Measurements from ENCODE around the gene TMEM126A. TPM values are rescaled to one million over a fixed set of nuclear protein-coding genes. Genes with fewer than 3 reads are reported as not detected.

The TMEM126A gene
- total and polyA plus RNA-seq, 8 donors = 5.8 to 63.6 (median 37.5) TPM; not detected in 1

GRCh38 chr11:85672105-85672902 lies 24.5 kb downstream of the TMEM126A start:
- no peak for TF ChIP-seq POLR2A (IDR thresholded peaks at IDR 0.05)
- no peak for TF ChIP-seq CTCF (IDR thresholded peaks at IDR 0.05)
- TF ChIP-seq POLR2AphosphoS5 (IDR thresholded peaks at IDR 0.05) = no peak
- no peak for TF ChIP-seq EP300 (IDR thresholded peaks at IDR 0.05)
- Histone ChIP-seq H3K27ac (no peak overlapping the region), H3K4me1 (peaks cover 0 to under 1% (median 0%) of the 10 kb centered on the region in 4 donors), H3K36me3 (no peaks in the 10 kb centered on the region), H3K27me3 (no peaks in the 10 kb centered on the region), H3K9me3 (peaks cover 0 to 5% (median 0%) of the 10 kb centered on the region in 4 donors), H3K4me3 (no peak overlapping the region)
- DNase-seq = no peak
- 90 to 94% (median 93%) methylated on average over 8 of the region's 8 CpGs for WGBS, 5 donors
- intact Hi-C loops (cut with DNase I; ENCODE audit: low total_unique reads) = no loop called here

GRCh38 chr11:85673393-85673792 lies 25.6 kb downstream of the TMEM126A start:
- Histone ChIP-seq H3K4me3 (no peak overlapping the region), H3K9me3 (peaks cover 0 to 5% (median 0%) of the 10 kb centered on the region in 4 donors), H3K27ac (no peak overlapping the region), H3K27me3 (no peaks in the 10 kb centered on the region), H3K36me3 (no peaks in the 10 kb centered on the region), H3K4me1 (no peaks in the 10 kb centered on the region)
- WGBS, 5 donors = 86 to 94% (median 88%) methylated on average over 3 of the region's 3 CpGs
- intact Hi-C loops (cut with DNase I; ENCODE audit: low total_unique reads) = no loop called here
- DNase-seq = no peak
- no peak for TF ChIP-seq EP300 (IDR thresholded peaks at IDR 0.05)
- TF ChIP-seq CTCF (IDR thresholded peaks at IDR 0.05) = no peak
- no peak for TF ChIP-seq POLR2AphosphoS5 (IDR thresholded peaks at IDR 0.05)
- TF ChIP-seq POLR2A (IDR thresholded peaks at IDR 0.05) = no peak

DNA sequence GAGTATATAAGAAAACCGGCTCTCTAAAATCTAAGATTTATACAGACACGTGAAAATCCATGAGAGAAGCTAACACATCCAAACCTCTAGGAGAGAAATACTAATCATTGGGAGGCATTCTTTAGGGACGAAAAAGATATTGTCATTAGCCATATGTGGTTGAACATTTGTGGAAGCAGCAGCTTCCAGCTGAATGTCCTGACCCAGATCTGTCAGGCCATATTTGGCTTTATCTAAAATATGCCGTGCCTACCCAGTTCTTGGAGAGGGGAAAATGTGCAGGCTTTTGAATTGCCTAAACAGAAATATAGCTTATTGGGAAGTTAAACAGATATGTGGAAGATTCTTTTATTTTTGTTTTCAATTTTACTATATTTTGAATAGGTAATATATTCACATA lies 31.8 kb downstream of the TMEM126A start:
- TF ChIP-seq EP300 (IDR thresholded peaks at IDR 0.05) (no peak), POLR2A (IDR thresholded peaks at IDR 0.05) (no peak), CTCF (IDR thresholded peaks at IDR 0.05) (no peak), POLR2AphosphoS5 (IDR thresholded peaks at IDR 0.05) (no peak)

DNA sequence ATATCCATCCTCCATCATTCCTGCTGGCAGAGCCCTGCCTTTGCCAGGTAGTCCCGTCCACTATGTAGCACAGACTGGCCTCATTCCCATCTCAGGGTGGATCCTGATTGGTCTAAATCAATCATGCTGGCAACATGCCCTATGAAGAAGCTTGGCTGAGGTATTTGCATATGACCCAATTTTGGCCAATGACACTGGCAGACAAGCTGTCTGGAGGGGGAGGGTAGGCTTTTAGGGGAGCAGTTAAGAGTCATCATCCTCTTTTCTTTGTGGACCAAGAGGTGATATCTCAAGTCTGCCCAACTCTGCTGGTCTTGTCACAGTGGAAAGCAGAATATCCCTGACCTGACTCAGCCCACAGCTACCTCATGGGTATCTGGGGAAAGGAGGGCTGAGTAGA lies 33.1 kb downstream of the TMEM126A start:
- no peak overlapping the region for H3K4me3 ChIP-seq
- 52 to 78% (median 61%) methylated on average over 1 of the region's 1 CpG for WGBS, 5 donors
- no peaks in the 10 kb centered on the region for H3K9me3 ChIP-seq
- H3K36me3 ChIP-seq = no peaks in the 10 kb centered on the region
- intact Hi-C loops (cut with DNase I; ENCODE audit: low total_unique reads) = no loop called here
- H3K27me3 ChIP-seq = no peaks in the 10 kb centered on the region
- H3K4me1 ChIP-seq = peaks cover 9 to 32% (median 22%) of the 10 kb centered on the region in 4 donors
- no peak for TF ChIP-seq EP300 (IDR thresholded peaks at IDR 0.05)
- no peak for TF ChIP-seq CTCF (IDR thresholded peaks at IDR 0.05)
- no peak for TF ChIP-seq POLR2AphosphoS5 (IDR thresholded peaks at IDR 0.05)
- TF ChIP-seq POLR2A (IDR thresholded peaks at IDR 0.05) = no peak
- H3K27ac ChIP-seq = no peak overlapping the region
- no peak for DNase-seq

More for the DNA sequence above, 31.8 kb downstream of the TMEM126A start:
- Histone ChIP-seq H3K27me3 (no peaks in the 10 kb centered on the region), H3K27ac (no peak overlapping the region), H3K4me1 (peaks cover 4 to 20% (median 13%) of the 10 kb centered on the region in 4 donors), H3K36me3 (no peaks in the 10 kb centered on the region), H3K9me3 (peaks cover 0 to 2% (median 0%) of the 10 kb centered on the region in 4 donors), H3K4me3 (no peak overlapping the region)
- DNase-seq = no peak
- intact Hi-C loops (cut with DNase I; ENCODE audit: low total_unique reads) = no loop called here
- WGBS, 5 donors = 49 to 86% (median 84%) methylated on average over 4 of the region's 4 CpGs
